Measurements from ENCODE around the gene ADGRE1. TPM values are rescaled to one million over a fixed set of nuclear protein-coding genes. Genes with fewer than 3 reads are reported as not detected.

Gene ADGRE1
- total and polyA plus RNA-seq, 2 of the 8 experiments (the other 6 are each of a cell fraction or from before 2014, with no cell fraction given), result not detected

- TF ChIP-seq CHD7 (IDR thresholded peaks at IDR 0.05; ENCODE audit: insufficient replicate concordance, low read length), result no peak
- TF ChIP-seq, protein P1, sequence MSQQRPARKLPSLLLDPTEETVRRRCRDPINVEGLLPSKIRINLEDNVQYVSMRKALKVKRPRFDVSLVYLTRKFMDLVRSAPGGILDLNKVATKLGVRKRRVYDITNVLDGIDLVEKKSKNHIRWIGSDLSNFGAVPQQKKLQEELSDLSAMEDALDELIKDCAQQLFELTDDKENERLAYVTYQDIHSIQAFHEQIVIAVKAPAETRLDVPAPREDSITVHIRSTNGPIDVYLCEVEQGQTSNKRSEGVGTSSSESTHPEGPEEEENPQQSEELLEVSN (IDR thresholded peaks at IDR 0.05), result no peak
- no peak for TF ChIP-seq USF2 (IDR thresholded peaks at IDR 0.05; ENCODE audit: low read length)
Observed at GRCh38 chr19:6916952-6917351, 29.6 kb downstream of the ADGRE1 start (continued).

Data from H1 (cell line).